Breast epithelium (tissue), 4 donors: ENCODE measurements around the gene C8G. TPM values are rescaled to one million over a fixed set of nuclear protein-coding genes. Genes with fewer than 3 reads are reported as not detected.

Experiments
- DNase-seq, 2 donors: peaks; one replicate each; pipeline ENCODE4 v3.0.0-alpha.2; 2019; ENCODE audit warnings: low spot score in 2 of 2
- H3K27ac ChIP-seq, 2 donors: fragments of 200-600 bp; sonication (generic) in 1 of 2; one replicate each; pipeline ENCODE4 v1.5.1; 2016 to 2019; ENCODE audit warnings: mild to moderate bottlenecking in 1 of 2
- H3K27me3 ChIP-seq, 2 donors: fragments of 200-600 bp; sonication (generic) in 1 of 2; one replicate each; pipeline versions ENCODE4 v1.5.1 to v1.6.0; 2017 to 2019; ENCODE audit warnings: control low read depth in 1 of 2, mild to moderate bottlenecking in 1 of 2
- H3K36me3 ChIP-seq: fragments of 200-600 bp; one replicate; pipeline ENCODE4 v1.5.1; 2019
- H3K4me1 ChIP-seq, 2 donors: fragments of 200-600 bp; sonication (generic); one replicate each; pipeline ENCODE4 v1.5.1; 2016 to 2019; ENCODE audit warnings: control low read depth in 1 of 2
- H3K4me3 ChIP-seq, 3 donors: fragments of 200-600 bp; sonication (generic); 1 replicate in 2 of 3; 2 replicates in 1 of 3; pipeline ENCODE4 v1.5.1; 2016 to 2019; ENCODE audit warnings: mild to moderate bottlenecking in 3 of 3, moderate library complexity in 2 of 3
- H3K9me3 ChIP-seq, 2 donors: fragments of 200-600 bp; sonication (generic) in 1 of 2; one replicate each; pipeline ENCODE4 v1.5.1; 2016 to 2019; ENCODE audit warnings: control low read depth in 1 of 2
- CTCF ChIP-seq, 3 donors: fragments of 450-650 bp; IDR thresholded peaks; one replicate each; pipeline ENCODE4 v1.5.1; 2016 to 2017; ENCODE audit warnings: antibody characterized with exemption in 3 of 3, mild to moderate bottlenecking in 3 of 3, moderate library complexity in 3 of 3
- POLR2A ChIP-seq: fragments of 450-650 bp; IDR thresholded peaks from one replicate; pipeline ENCODE4 v1.6.1; 2016; ENCODE audit warnings: antibody characterized with exemption, mild to moderate bottlenecking, moderate library complexity
- POLR2AphosphoS5 ChIP-seq, 3 donors: sonication (generic); formaldehyde crosslinking; IDR thresholded peaks; one replicate each; pipeline ENCODE4 v1.6.1; 2017; ENCODE audit warnings: antibody characterized with exemption in 3 of 3
- intact Hi-C: fragments of 100-400 bp; cut with DNase I; formaldehyde crosslinking; loops from one replicate; pipeline ENCODE4 v1.15.1; 2023; ENCODE audit warnings: low total_unique reads
- total RNA-seq, 3 donors: library from RNA; depleted of rRNA; stranded (reverse); fragments of >200 nt; gene quantifications; one replicate each; pipeline ENCODE4 v1.1.0, GENCODE V29; 2016

C8G gene
- total RNA-seq, 3 donors from 2014 or later, result not detected

GRCh38 chr9:136978073-136978864, 33.2 kb downstream of the C8G start:
- H3K4me1 ChIP-seq, result no peaks in the 10 kb centered on the region
- peak; percentile 40 to 63 for DNase-seq

GRCh38 chr9:136978865-136979544, 34.0 kb downstream of the C8G start:
- no peak for TF ChIP-seq POLR2AphosphoS5 (IDR thresholded peaks at IDR 0.05)
- TF ChIP-seq POLR2A, result no peak
- no peak for TF ChIP-seq CTCF (IDR thresholded peaks at IDR 0.05)
- H3K36me3 ChIP-seq, result no peaks in the 10 kb centered on the region
- no peak overlapping the region for H3K27ac ChIP-seq
- H3K4me1 ChIP-seq, result no peaks in the 10 kb centered on the region
- no peak for DNase-seq
- intact Hi-C loops, result no loop called here
- no peaks in the 10 kb centered on the region for H3K9me3 ChIP-seq
- H3K27me3 ChIP-seq, result peaks cover 0 to 9% of the 10 kb centered on the region in 2 donors
- no peak overlapping the region for H3K4me3 ChIP-seq

More at GRCh38 chr9:136978073-136978864, 33.2 kb downstream of the C8G start:
- no peaks in the 10 kb centered on the region for H3K9me3 ChIP-seq
- intact Hi-C loops, result no loop called here
- H3K27me3 ChIP-seq, result peaks cover 0 to 3% of the 10 kb centered on the region in 2 donors
- H3K36me3 ChIP-seq, result no peaks in the 10 kb centered on the region
- peak overlapping the region; percentile 7 to 50 for H3K27ac ChIP-seq
- no peak for TF ChIP-seq POLR2A
- H3K4me3 ChIP-seq, result peak overlapping the region; percentile 35 to 72 (median 57)

GRCh38 chr9:136979769-136980587, 34.9 kb downstream of the C8G start:
- Histone ChIP-seq H3K27me3 (peaks cover 6 to 19% of the 10 kb centered on the region in 2 donors), H3K27ac (no peak overlapping the region), H3K9me3 (no peaks in the 10 kb centered on the region), H3K4me3 (no peak overlapping the region), H3K36me3 (no peaks in the 10 kb centered on the region), H3K4me1 (no peaks in the 10 kb centered on the region)
- TF ChIP-seq CTCF (IDR thresholded peaks at IDR 0.05) (no peak), POLR2A (no peak), POLR2AphosphoS5 (IDR thresholded peaks at IDR 0.05) (no peak)
- intact Hi-C loops, result no loop called here
- DNase-seq, result no peak

GRCh38 chr9:136980669-136981478, 35.8 kb downstream of the C8G start:
- Histone ChIP-seq H3K36me3 (no peaks in the 10 kb centered on the region), H3K4me1 (no peaks in the 10 kb centered on the region), H3K27ac (peak overlapping the region in 1 of 2 donors; percentile 9), H3K9me3 (no peaks in the 10 kb centered on the region), H3K27me3 (peaks cover 13 to 28% of the 10 kb centered on the region in 2 donors), H3K4me3 (no peak overlapping the region)
- intact Hi-C loops, result no loop called here
- DNase-seq, result no peak
- TF ChIP-seq POLR2A (no peak), POLR2AphosphoS5 (IDR thresholded peaks at IDR 0.05) (no peak), CTCF (IDR thresholded peaks at IDR 0.05) (no peak)
